K562 (cell line): ENCODE results near the gene PRKAG2. TPM values are rescaled to one million over a fixed set of nuclear protein-coding genes. Genes with fewer than 3 reads are reported as not detected.

Experiments used
- ATAC-seq: fragments of 200-7000 bp; cut with Tn5 transposase; 3 replicates; pipeline ENCODE4 v1.9.1; 2020; ENCODE audit warnings: moderate library complexity
- BruUV-seq: library from RNA; stranded (reverse); fragments of 400-500 nt; replicated peaks from 2 replicates; lab custom pipeline; 2021; lab: Mats Ljungman, UMichigan
- CTCF ChIA-PET: fragments of 300-600 bp; formaldehyde crosslinking; extraction: SDS; loops from one replicate; lab custom pipeline; 2021; ENCODE audit warnings: low intra/inter-chr PET ratio; lab: Yijun Ruan, JAX
- POLR2A ChIA-PET: fragments of 300-600, 350-650 bp; sonication (Branson Sonifier 250); formaldehyde crosslinking; extraction: SDS; loops from one replicate; lab custom pipeline; 2021; ENCODE audit warnings: antibody characterized with exemption, inconsistent platforms; lab: Yijun Ruan, JAX
- DNase-seq, 4 experiments: peaks; one replicate each; pipeline versions ENCODE4 v3.0.0 to v3.0.0-alpha.2; 2011 to 2018; ENCODE audit warnings: low spot score in 3 of 4, mixed read lengths in 3 of 4; ENCODE audit errors: extremely low read depth in 1 of 4
- FAIRE-seq: peaks from 2 replicates; lab custom pipeline; 2011; peaks lifted over from hg19 to GRCh38; lab: Jason Lieb, UNC
- H2AFZ ChIP-seq: 2 replicates; pipeline ENCODE4 v1.6.0; 2011; ENCODE audit warnings: low read depth, low read length, control low read depth, inconsistent platforms
- H3K27ac ChIP-seq: fragments of 200-600 bp; 3 replicates; pipeline ENCODE4 v1.8.0; 2011; ENCODE audit warnings: low read depth, mild to moderate bottlenecking, control low read depth, inconsistent platforms, low read length, moderate library complexity, mixed read lengths; ENCODE audit errors: extremely low read depth
- H3K27me3 ChIP-seq, 2 experiments: fragments of 300-600 bp in 1 of 2; 2 replicates in 1 of 2; 3 replicates in 1 of 2; pipeline versions ENCODE4 v1.6.0 to v1.8.0; 2011; ENCODE audit warnings: inconsistent platforms in 2 of 2, low read length in 2 of 2, mild to moderate bottlenecking in 1 of 2, mixed read lengths in 1 of 2, moderate library complexity in 1 of 2; ENCODE audit not compliant: control insufficient read depth in 2 of 2, insufficient read depth in 2 of 2
- H3K36me3 ChIP-seq: fragments of 300-600 bp; 3 replicates; pipeline ENCODE4 v1.8.0; 2011; ENCODE audit warnings: mild to moderate bottlenecking, low read length, inconsistent platforms; ENCODE audit not compliant: control insufficient read depth, insufficient read depth
- H3K4me1 ChIP-seq, 2 experiments: fragments of 200-600 bp in 1 of 2; replicated peaks in 1 of 2; 2 replicates in 1 of 2; 3 replicates in 1 of 2; pipeline versions ENCODE4 v1.5.1 to v1.8.0; 2011; ENCODE audit warnings: inconsistent platforms in 2 of 2, low read length in 2 of 2, mild to moderate bottlenecking in 1 of 2, mixed read lengths in 1 of 2, moderate library complexity in 1 of 2; ENCODE audit not compliant: control insufficient read depth in 2 of 2, insufficient read depth in 2 of 2
- H3K4me2 ChIP-seq: 2 replicates; pipeline ENCODE4 v1.6.1; 2011; ENCODE audit warnings: low read length, control low read depth, inconsistent platforms, mixed read lengths; ENCODE audit not compliant: insufficient read depth
- H3K4me3 ChIP-seq: fragments of 200-600 bp; sonication (generic), shearing (Covaris generic); 2 replicates; pipeline ENCODE4 v1.5.1; 2016; ENCODE audit warnings: control low read depth, inconsistent platforms
- H3K79me2 ChIP-seq: fragments of 200-600 bp; 3 replicates; pipeline ENCODE4 v1.8.0; 2011; ENCODE audit warnings: low read length, inconsistent platforms; ENCODE audit not compliant: control insufficient read depth, insufficient read depth
- H3K9ac ChIP-seq, 2 experiments: 2 replicates each; pipeline versions ENCODE4 v1.6.0 to v1.6.1; 2011; ENCODE audit warnings: low read depth in 2 of 2, low read length in 2 of 2, control low read depth in 1 of 2, inconsistent platforms in 1 of 2, mild to moderate bottlenecking in 1 of 2, mixed read lengths in 1 of 2; ENCODE audit not compliant: insufficient read depth in 1 of 2
- H3K9me1 ChIP-seq: one replicate; pipeline ENCODE4 v1.6.0; 2011; ENCODE audit warnings: inconsistent platforms, mild to moderate bottlenecking, low read length, moderate library complexity; ENCODE audit not compliant: control insufficient read depth, insufficient read depth
- H3K9me3 ChIP-seq: replicated peaks from 2 replicates; pipeline ENCODE4 v1.5.1; 2011; ENCODE audit warnings: low read depth, low read length, inconsistent platforms; ENCODE audit not compliant: control insufficient read depth, insufficient read depth
- H4K20me1 ChIP-seq: replicated peaks from 2 replicates; pipeline ENCODE4 v1.6.1; 2011; ENCODE audit warnings: low read length, inconsistent platforms, mixed read lengths; ENCODE audit not compliant: control insufficient read depth, insufficient read depth
- C11orf30 ChIP-seq: fragments of 450-650 bp; IDR thresholded peaks from 2 replicates; pipeline ENCODE4 v1.6.1; 2016; ENCODE audit warnings: low read depth, mild to moderate bottlenecking
- CHD2 ChIP-seq: IDR thresholded peaks from 2 replicates; pipeline ENCODE4 v1.6.1; 2011; ENCODE audit warnings: low read depth, low read length
- DMBX1 ChIP-seq: fragments of 250-450 bp; sonication (Bioruptor Pico); IDR thresholded peaks from 2 replicates; pipeline ENCODE4 v1.8.0; 2022; ENCODE audit warnings: inconsistent platforms, mild to moderate bottlenecking, moderate library complexity, borderline replicate concordance
- ILK ChIP-seq: fragments of 450-650 bp; IDR thresholded peaks from 2 replicates; pipeline ENCODE4 v1.6.1; 2016; ENCODE audit warnings: missing genetic modification characterization, low read depth, mild to moderate bottlenecking, missing compliant biosample characterization, moderate library complexity, borderline replicate concordance
- RAD21 ChIP-seq, 2 experiments: fragments of 250-450 bp in 1 of 2; fragments of 450-650 bp in 1 of 2; sonication (Bioruptor Pico) in 1 of 2; formaldehyde crosslinking in 1 of 2; IDR thresholded peaks in 1 of 2; conservative IDR thresholded peaks in 1 of 2; 2 replicates each; pipeline versions ENCODE4 v1.4.0 to v1.8.0; 2020 to 2022; ENCODE audit warnings: mild to moderate bottlenecking in 2 of 2, moderate library complexity in 1 of 2
- YBX1 ChIP-seq: fragments of 450-650 bp; IDR thresholded peaks from 2 replicates; pipeline ENCODE4 v1.7.1; 2016; ENCODE audit warnings: mild to moderate bottlenecking
- ZFX ChIP-seq: sonication (generic); formaldehyde crosslinking; IDR thresholded peaks from 2 replicates; pipeline ENCODE4 v1.8.0; 2022; ENCODE audit warnings: mild to moderate bottlenecking, missing genetic modification reagents, moderate library complexity
- in situ Hi-C: fragments of 300-500 bp; cut with MboI; formaldehyde crosslinking; loops from 4 replicates; pipeline ENCODE4 v1.15.0; 2018; ENCODE audit warnings: inconsistent platforms, mixed read lengths
- intact Hi-C: fragments of 100-400 bp; cut with micrococcal nuclease; formaldehyde crosslinking; loops from 2 replicates; pipeline ENCODE4 v1.14.2; 2022
- polyA plus RNA-seq, 8 experiments: library from polyadenylated mRNA; depleted of rRNA in 4 of 8; stranded (reverse) in 5 of 8; unstranded in 3 of 8; fragments of >200 nt; fragmentation: Nextera tagmentation in 2 of 8; fragmentation: Illumina TruSeq in 1 of 8; extraction: Ambion mirVana in 2 of 8; extraction: Trizol in 1 of 8; gene quantifications; 2 replicates each; pipeline versions ENCODE4 v1.2.1 to v1.2.3, GENCODE V29; 2011 to 2014; ENCODE audit warnings: inconsistent platforms in 1 of 8, missing spikeins in 1 of 8
- total RNA-seq, 7 experiments: library from RNA; depleted of rRNA in 6 of 7; stranded (reverse); fragments of >200 nt in 6 of 7; fragmentation: Illumina TruSeq in 2 of 7; extraction: Trizol in 2 of 7; gene quantifications; 2 replicates each; pipeline versions ENCODE4 v1.2.1 to v1.2.3, GENCODE V29; 2011 to 2021; ENCODE audit warnings: low replicate concordance in 1 of 7
- TF ChIP-seq, protein P1 (sequence below): fragments of 450-650 bp; formaldehyde crosslinking; IDR thresholded peaks from 2 replicates; pipeline ENCODE4 v1.4.0; 2020; ENCODE audit warnings: mild to moderate bottlenecking, moderate library complexity
- TF ChIP-seq, protein P2 (sequence below): fragments of 250-450 bp; sonication (Bioruptor Pico); IDR thresholded peaks from 2 replicates; pipeline ENCODE4 v1.6.1; 2021; ENCODE audit warnings: mild to moderate bottlenecking
- TF ChIP-seq, protein P3 (sequence below), 3 experiments: IDR thresholded peaks in 2 of 3; conservative IDR thresholded peaks in 1 of 3; 2 replicates each; pipeline ENCODE4 v1.5.1; 2011 to 2012; ENCODE audit warnings: low read length in 3 of 3, mild to moderate bottlenecking in 3 of 3, control low read depth in 2 of 3, improper control_type of control experiment in 1 of 3, inconsistent platforms in 1 of 3, low read depth in 1 of 3, mixed read lengths in 1 of 3, moderate library complexity in 1 of 3; ENCODE audit not compliant: insufficient read depth in 2 of 3
- TF ChIP-seq, protein P4 (sequence below), 2 experiments: fragments of 450-650 bp; conservative IDR thresholded peaks; 2 replicates each; pipeline ENCODE4 v1.6.1; 2017; ENCODE audit warnings: mild to moderate bottlenecking in 2 of 2, moderate library complexity in 2 of 2

The PRKAG2 gene
- total and polyA plus RNA-seq, 9 of the 15 experiments (the other 6 are each of a cell fraction or from before 2014, with no cell fraction given) = 0.99 to 5.6 (median 3.3) TPM

DNA sequence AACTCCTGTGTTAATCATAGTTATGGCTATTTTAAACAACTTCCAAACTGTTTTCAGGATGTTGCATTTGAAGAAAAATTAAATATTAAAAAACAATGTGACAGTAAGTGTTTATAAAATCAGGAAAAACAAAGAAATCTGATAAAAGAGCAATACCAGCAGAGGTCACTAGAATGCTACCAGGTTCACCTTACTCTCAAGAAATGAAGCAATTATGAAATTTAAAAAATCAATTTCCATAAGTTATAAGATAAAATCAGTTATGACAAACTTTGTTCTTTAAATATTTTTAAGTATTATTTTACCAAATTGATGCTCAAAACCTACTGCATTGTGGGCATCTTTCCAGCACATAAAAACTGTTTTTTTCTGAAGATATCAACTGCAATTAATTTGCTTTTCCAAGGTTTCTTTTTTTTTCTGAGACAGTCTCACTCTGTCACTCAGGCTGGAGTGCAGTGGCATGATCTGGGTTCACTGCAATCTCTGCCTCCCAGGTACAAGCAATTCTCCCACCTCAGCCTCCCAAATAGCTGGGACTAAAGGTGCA lies 306.5 kb downstream of the PRKAG2 start:
- H3K4me2 ChIP-seq = no peak overlapping the region
- in situ Hi-C loops = no loop called here
- H3K27me3 ChIP-seq = peaks cover 37 to 42% of the 10 kb centered on the region in 2 experiments
- ATAC-seq (no peak), FAIRE-seq (no peak), DNase-seq (no peak)
- H3K4me3 ChIP-seq = no peak overlapping the region
- H3K9me3 ChIP-seq = no peaks in the 10 kb centered on the region
- H4K20me1 ChIP-seq = no peaks in the 10 kb centered on the region
- POLR2A ChIA-PET = no interaction called here
- no TSS peak for BruUV-seq
- no peak overlapping the region for H2AFZ ChIP-seq
- H3K27ac ChIP-seq = no peak overlapping the region
- no peaks in the 10 kb centered on the region; a peak in 1 of 5 replicates for H3K4me1 ChIP-seq
- H3K36me3 ChIP-seq = no peaks in the 10 kb centered on the region
- no peaks in the 10 kb centered on the region for H3K79me2 ChIP-seq
- intact Hi-C loops = loop anchor here (2.0 to 5.0 kb wide), 2 partner anchors 137 to 188 kb away; no protein-coding TSS in a partner anchor
- H3K9ac ChIP-seq = no peak overlapping the region
- no peaks in the 10 kb centered on the region for H3K9me1 ChIP-seq
- CTCF ChIA-PET = interaction anchor here (0.6 to 1.4 kb wide), 3 partner anchors 15 to 189 kb away, joined by 4 to 8 read pairs (median 5); no protein-coding TSS in a partner anchor
- TF ChIP-seq RAD21 (CRISPR knock-in tag; conservative IDR thresholded peaks at IDR 0.05 in 1 of 2, IDR thresholded peaks at IDR 0.05 in 1 of 2) (peak; percentile 47 to 72; a peak in 3 of 4 replicates), DMBX1 (no peak), ILK (no peak), CHD2 (no peak), YBX1 (no peak), C11orf30 (no peak), ZFX (no peak)
- TF ChIP-seq, protein P1, sequence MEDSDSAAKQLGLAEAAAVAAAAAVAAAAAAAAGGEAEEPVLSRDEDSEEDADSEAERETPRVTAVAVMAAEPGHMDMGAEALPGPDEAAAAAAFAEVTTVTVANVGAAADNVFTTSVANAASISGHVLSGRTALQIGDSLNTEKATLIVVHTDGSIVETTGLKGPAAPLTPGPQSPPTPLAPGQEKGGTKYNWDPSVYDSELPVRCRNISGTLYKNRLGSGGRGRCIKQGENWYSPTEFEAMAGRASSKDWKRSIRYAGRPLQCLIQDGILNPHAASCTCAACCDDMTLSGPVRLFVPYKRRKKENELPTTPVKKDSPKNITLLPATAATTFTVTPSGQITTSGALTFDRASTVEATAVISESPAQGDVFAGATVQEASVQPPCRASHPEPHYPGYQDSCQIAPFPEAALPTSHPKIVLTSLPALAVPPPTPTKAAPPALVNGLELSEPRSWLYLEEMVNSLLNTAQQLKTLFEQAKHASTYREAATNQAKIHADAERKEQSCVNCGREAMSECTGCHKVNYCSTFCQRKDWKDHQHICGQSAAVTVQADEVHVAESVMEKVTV (CRISPR knock-in tag) = 0 out of 2 replicates have a peak, but pooled peaks have one; percentile 33
- TF ChIP-seq, protein P2, sequence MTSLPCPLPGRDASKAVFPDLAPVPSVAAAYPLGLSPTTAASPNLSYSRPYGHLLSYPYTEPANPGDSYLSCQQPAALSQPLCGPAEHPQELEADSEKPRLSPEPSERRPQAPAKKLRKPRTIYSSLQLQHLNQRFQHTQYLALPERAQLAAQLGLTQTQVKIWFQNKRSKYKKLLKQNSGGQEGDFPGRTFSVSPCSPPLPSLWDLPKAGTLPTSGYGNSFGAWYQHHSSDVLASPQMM = no peak
- TF ChIP-seq, protein P3, sequence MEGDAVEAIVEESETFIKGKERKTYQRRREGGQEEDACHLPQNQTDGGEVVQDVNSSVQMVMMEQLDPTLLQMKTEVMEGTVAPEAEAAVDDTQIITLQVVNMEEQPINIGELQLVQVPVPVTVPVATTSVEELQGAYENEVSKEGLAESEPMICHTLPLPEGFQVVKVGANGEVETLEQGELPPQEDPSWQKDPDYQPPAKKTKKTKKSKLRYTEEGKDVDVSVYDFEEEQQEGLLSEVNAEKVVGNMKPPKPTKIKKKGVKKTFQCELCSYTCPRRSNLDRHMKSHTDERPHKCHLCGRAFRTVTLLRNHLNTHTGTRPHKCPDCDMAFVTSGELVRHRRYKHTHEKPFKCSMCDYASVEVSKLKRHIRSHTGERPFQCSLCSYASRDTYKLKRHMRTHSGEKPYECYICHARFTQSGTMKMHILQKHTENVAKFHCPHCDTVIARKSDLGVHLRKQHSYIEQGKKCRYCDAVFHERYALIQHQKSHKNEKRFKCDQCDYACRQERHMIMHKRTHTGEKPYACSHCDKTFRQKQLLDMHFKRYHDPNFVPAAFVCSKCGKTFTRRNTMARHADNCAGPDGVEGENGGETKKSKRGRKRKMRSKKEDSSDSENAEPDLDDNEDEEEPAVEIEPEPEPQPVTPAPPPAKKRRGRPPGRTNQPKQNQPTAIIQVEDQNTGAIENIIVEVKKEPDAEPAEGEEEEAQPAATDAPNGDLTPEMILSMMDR (IDR thresholded peaks at IDR 0.05 in 2 of 3, conservative IDR thresholded peaks at IDR 0.05 in 1 of 3; ENCODE audit: insufficient read depth in 2 of 3, low read depth in 1 of 3, low read length in 3 of 3) = peak in 2 of 3 experiments; percentile 46 to 76; a peak in 4 of 6 replicates
- TF ChIP-seq, protein P4, sequence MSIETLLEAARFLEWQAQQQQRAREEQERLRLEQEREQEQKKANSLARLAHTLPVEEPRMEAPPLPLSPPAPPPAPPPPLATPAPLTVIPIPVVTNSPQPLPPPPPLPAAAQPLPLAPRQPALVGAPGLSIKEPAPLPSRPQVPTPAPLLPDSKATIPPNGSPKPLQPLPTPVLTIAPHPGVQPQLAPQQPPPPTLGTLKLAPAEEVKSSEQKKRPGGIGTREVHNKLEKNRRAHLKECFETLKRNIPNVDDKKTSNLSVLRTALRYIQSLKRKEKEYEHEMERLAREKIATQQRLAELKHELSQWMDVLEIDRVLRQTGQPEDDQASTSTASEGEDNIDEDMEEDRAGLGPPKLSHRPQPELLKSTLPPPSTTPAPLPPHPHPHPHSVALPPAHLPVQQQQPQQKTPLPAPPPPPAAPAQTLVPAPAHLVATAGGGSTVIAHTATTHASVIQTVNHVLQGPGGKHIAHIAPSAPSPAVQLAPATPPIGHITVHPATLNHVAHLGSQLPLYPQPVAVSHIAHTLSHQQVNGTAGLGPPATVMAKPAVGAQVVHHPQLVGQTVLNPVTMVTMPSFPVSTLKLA (conservative IDR thresholded peaks at IDR 0.05) = no peak
